ENCODE results near the gene MRPS7.

Gene MRPS7

GRCh38 chr17:75313941-75314551 lies 52.4 kb downstream of the MRPS7 start:
- no peak for FAIRE-seq

- FAIRE-seq: no peak
Measured at GRCh38 chr17:75315541-75316243, 54.0 kb downstream of the MRPS7 start.
